ENCODE measurements around the gene TM2D1.
"Not testable (repeated sequence)": the region's sequence is repeated elsewhere in the genome, so short reads cannot be mapped to it uniquely, and the experiment has no call there.

TM2D1 gene

GRCh38 chr1:61743716-61744580 lies 19.0 kb upstream of the TM2D1 start:
- peak overlapping the region; percentile 83 to 85 for H3K4me3 ChIP-seq (ENCODE audit: low read depth in 1 of 2, low read length in 2 of 2)
- no peaks in the 10 kb centered on the region for H3K36me3 ChIP-seq (ENCODE audit: control insufficient read depth in 1 of 2, insufficient read depth in 2 of 2, low read length in 2 of 2)
- peaks cover 10 to 24% of the 10 kb centered on the region in 2 donors for H3K4me1 ChIP-seq (ENCODE audit: control insufficient read depth in 1 of 2, insufficient read depth in 2 of 2, low read length in 2 of 2)
- no peak overlapping the region for H3K27ac ChIP-seq (ENCODE audit: low read depth, low read length)
- no peaks in the 10 kb centered on the region for H3K9me3 ChIP-seq (ENCODE audit: control insufficient read depth in 1 of 2, low read length in 2 of 2)
- H3K27me3 ChIP-seq (ENCODE audit: control insufficient read depth in 1 of 2, insufficient read depth in 2 of 2, low read length in 2 of 2): no peaks in the 10 kb centered on the region
- peak overlapping the region in 1 of 2 donors; percentile 85 for H3K9ac ChIP-seq (ENCODE audit: low read depth in 1 of 2, low read length in 2 of 2)

GRCh38 chr1:61743431-61743705 lies 18.4 kb upstream of the TM2D1 start:
- no peaks in the 10 kb centered on the region for H3K9me3 ChIP-seq (ENCODE audit: control insufficient read depth in 1 of 2, low read length in 2 of 2)
- H3K9ac ChIP-seq (ENCODE audit: low read depth in 1 of 2, low read length in 2 of 2): peak overlapping the region; percentile 85 to 87
- no peaks in the 10 kb centered on the region for H3K27me3 ChIP-seq (ENCODE audit: control insufficient read depth in 1 of 2, insufficient read depth in 2 of 2, low read length in 2 of 2)
- H3K36me3 ChIP-seq (ENCODE audit: control insufficient read depth in 1 of 2, insufficient read depth in 2 of 2, low read length in 2 of 2): no peaks in the 10 kb centered on the region
- peaks cover 10 to 24% of the 10 kb centered on the region in 2 donors for H3K4me1 ChIP-seq (ENCODE audit: control insufficient read depth in 1 of 2, insufficient read depth in 2 of 2, low read length in 2 of 2)
- H3K4me3 ChIP-seq (ENCODE audit: low read depth in 1 of 2, low read length in 2 of 2): peak overlapping the region; percentile 83 to 85
- peak overlapping the region; percentile 65 for H3K27ac ChIP-seq (ENCODE audit: low read depth, low read length)

- no peaks in the 10 kb centered on the region for H3K36me3 ChIP-seq (ENCODE audit: control insufficient read depth in 1 of 2, insufficient read depth in 2 of 2, low read length in 2 of 2)
- peak overlapping the region; percentile 83 to 85 for H3K4me3 ChIP-seq (ENCODE audit: low read depth in 1 of 2, low read length in 2 of 2)
- peak overlapping the region; percentile 92 for H3K27ac ChIP-seq (ENCODE audit: low read depth, low read length)
- peak overlapping the region; percentile 85 to 87 for H3K9ac ChIP-seq (ENCODE audit: low read depth in 1 of 2, low read length in 2 of 2)
- H3K27me3 ChIP-seq (ENCODE audit: control insufficient read depth in 1 of 2, insufficient read depth in 2 of 2, low read length in 2 of 2): no peaks in the 10 kb centered on the region
- peaks cover 10 to 24% of the 10 kb centered on the region in 2 donors for H3K4me1 ChIP-seq (ENCODE audit: control insufficient read depth in 1 of 2, insufficient read depth in 2 of 2, low read length in 2 of 2)
- H3K9me3 ChIP-seq (ENCODE audit: control insufficient read depth in 1 of 2, low read length in 2 of 2): no peaks in the 10 kb centered on the region
Measured at GRCh38 chr1:61742620-61743430, 17.9 kb upstream of the TM2D1 start.

- peaks cover 10 to 20% of the 10 kb centered on the region in 2 donors for H3K4me1 ChIP-seq (ENCODE audit: control insufficient read depth in 1 of 2, insufficient read depth in 2 of 2, low read length in 2 of 2)
- no peaks in the 10 kb centered on the region for H3K9me3 ChIP-seq (ENCODE audit: control insufficient read depth in 1 of 2, low read length in 2 of 2)
- H3K27me3 ChIP-seq (ENCODE audit: control insufficient read depth in 1 of 2, insufficient read depth in 2 of 2, low read length in 2 of 2): no peaks in the 10 kb centered on the region
- H3K9ac ChIP-seq (ENCODE audit: low read depth in 1 of 2, low read length in 2 of 2): peak within 1 kb of the TSS; percentile 85 to 87
- H3K4me3 ChIP-seq (ENCODE audit: low read depth in 1 of 2, low read length in 2 of 2): peak within 1 kb of the TSS; percentile 83 to 85
- H3K27ac ChIP-seq (ENCODE audit: low read depth, low read length): peak within 1 kb of the TSS; percentile 92
- H3K36me3 ChIP-seq (ENCODE audit: control insufficient read depth in 1 of 2, insufficient read depth in 2 of 2, low read length in 2 of 2): no peaks in the 10 kb centered on the region
Measured at GRCh38 chr1:61741711-61742619, 17.0 kb upstream of the TM2D1 start, which contains the start of gene PATJ. Gene PATJ (plus strand): TSS chr1:61742480. CDS start chr1:61762893, 20,413 bp downstream.

- H3K9me3 ChIP-seq (ENCODE audit: control insufficient read depth in 1 of 2, low read length in 2 of 2): no peaks in the 10 kb centered on the region
- peak overlapping the region; percentile 83 to 85 for H3K4me3 ChIP-seq (ENCODE audit: low read depth in 1 of 2, low read length in 2 of 2)
- H3K27ac ChIP-seq (ENCODE audit: low read depth, low read length): no peak overlapping the region
- peak overlapping the region in 1 of 2 donors; percentile 75 for H3K9ac ChIP-seq (ENCODE audit: low read depth in 1 of 2, low read length in 2 of 2)
- H3K36me3 ChIP-seq (ENCODE audit: control insufficient read depth in 1 of 2, insufficient read depth in 2 of 2, low read length in 2 of 2): no peaks in the 10 kb centered on the region
- H3K27me3 ChIP-seq (ENCODE audit: control insufficient read depth in 1 of 2, insufficient read depth in 2 of 2, low read length in 2 of 2): no peaks in the 10 kb centered on the region
- peaks cover 6 to 13% of the 10 kb centered on the region in 2 donors for H3K4me1 ChIP-seq (ENCODE audit: control insufficient read depth in 1 of 2, insufficient read depth in 2 of 2, low read length in 2 of 2)
Measured at GRCh38 chr1:61740751-61741700, 16.1 kb upstream of the TM2D1 start.

- Histone ChIP-seq H3K9me3 (ENCODE audit: control insufficient read depth in 1 of 2, low read length in 2 of 2) (no peaks in the 10 kb centered on the region), H3K36me3 (ENCODE audit: control insufficient read depth in 1 of 2, insufficient read depth in 2 of 2, low read length in 2 of 2) (no peaks in the 10 kb centered on the region), H3K4me3 (ENCODE audit: low read depth in 1 of 2, low read length in 2 of 2) (no peak overlapping the region), H3K27ac (ENCODE audit: low read depth, low read length) (no peak overlapping the region), H3K4me1 (ENCODE audit: control insufficient read depth in 1 of 2, insufficient read depth in 2 of 2, low read length in 2 of 2) (no peaks in the 10 kb centered on the region), H3K27me3 (ENCODE audit: control insufficient read depth in 1 of 2, insufficient read depth in 2 of 2, low read length in 2 of 2) (no peaks in the 10 kb centered on the region), H3K9ac (ENCODE audit: low read depth in 1 of 2, low read length in 2 of 2) (no peak overlapping the region)
Measured at GRCh38 chr1:61732726-61733125, 7.8 kb upstream of the TM2D1 start.

GRCh38 chr1:61730679-61731078 lies 5.7 kb upstream of the TM2D1 start:
- not testable (repeated sequence) for H3K4me3 ChIP-seq (ENCODE audit: low read depth in 1 of 2, low read length in 2 of 2)

GRCh38 chr1:61727544-61727943 lies 2.6 kb upstream of the TM2D1 start:
- Histone ChIP-seq H3K27ac (ENCODE audit: low read depth, low read length) (no peak overlapping the region), H3K27me3 (ENCODE audit: control insufficient read depth in 1 of 2, insufficient read depth in 2 of 2, low read length in 2 of 2) (no peaks in the 10 kb centered on the region), H3K4me3 (ENCODE audit: low read depth in 1 of 2, low read length in 2 of 2) (no peak overlapping the region), H3K4me1 (ENCODE audit: control insufficient read depth in 1 of 2, insufficient read depth in 2 of 2, low read length in 2 of 2) (peaks cover 12 to 14% of the 10 kb centered on the region in 2 donors), H3K9me3 (ENCODE audit: control insufficient read depth in 1 of 2, low read length in 2 of 2) (no peaks in the 10 kb centered on the region), H3K36me3 (ENCODE audit: control insufficient read depth in 1 of 2, insufficient read depth in 2 of 2, low read length in 2 of 2) (no peaks in the 10 kb centered on the region), H3K9ac (ENCODE audit: low read depth in 1 of 2, low read length in 2 of 2) (no peak overlapping the region)

More at GRCh38 chr1:61730679-61731078, 5.7 kb upstream of the TM2D1 start:
- H3K36me3 ChIP-seq (ENCODE audit: control insufficient read depth in 1 of 2, insufficient read depth in 2 of 2, low read length in 2 of 2); H3K9me3 ChIP-seq (ENCODE audit: control insufficient read depth in 1 of 2, low read length in 2 of 2); H3K4me1 ChIP-seq (ENCODE audit: control insufficient read depth in 1 of 2, insufficient read depth in 2 of 2, low read length in 2 of 2); H3K27me3 ChIP-seq (ENCODE audit: control insufficient read depth in 1 of 2, insufficient read depth in 2 of 2, low read length in 2 of 2); H3K9ac ChIP-seq (ENCODE audit: low read depth in 1 of 2, low read length in 2 of 2); H3K27ac ChIP-seq (ENCODE audit: low read depth, low read length): not testable (repeated sequence)

GRCh38 chr1:61724506-61724812 lies 482 bp downstream of the TM2D1 start:
- Histone ChIP-seq H3K27ac (ENCODE audit: low read depth, low read length) (peak overlapping the region; percentile 71), H3K9me3 (ENCODE audit: control insufficient read depth in 1 of 2, low read length in 2 of 2) (no peaks in the 10 kb centered on the region), H3K36me3 (ENCODE audit: control insufficient read depth in 1 of 2, insufficient read depth in 2 of 2, low read length in 2 of 2) (peaks cover 0 to 4% of the 10 kb centered on the region in 2 donors), H3K4me3 (ENCODE audit: low read depth in 1 of 2, low read length in 2 of 2) (peak overlapping the region; percentile 96 to 100), H3K4me1 (ENCODE audit: control insufficient read depth in 1 of 2, insufficient read depth in 2 of 2, low read length in 2 of 2) (peaks cover 12 to 14% of the 10 kb centered on the region in 2 donors), H3K9ac (ENCODE audit: low read depth in 1 of 2, low read length in 2 of 2) (peak overlapping the region; percentile 92 to 100), H3K27me3 (ENCODE audit: control insufficient read depth in 1 of 2, insufficient read depth in 2 of 2, low read length in 2 of 2) (no peaks in the 10 kb centered on the region)
